Body of pancreas (tissue), 4 donors: ENCODE data around the gene PTGFR.

Experiments
- POLR2A ChIP-seq, 3 donors: fragments of 450-650 bp; IDR thresholded peaks; one replicate each; pipeline ENCODE4 v1.6.1; 2016; ENCODE audit warnings: antibody characterized with exemption in 3 of 3, mild to moderate bottlenecking in 2 of 3
- TF ChIP-seq, protein P1 (sequence below), 7 experiments: fragments of 450-650 bp in 4 of 7; fragments of 200-600 bp in 3 of 7; sonication (generic) in 3 of 7; IDR thresholded peaks; one replicate each; pipeline ENCODE4 v1.5.1; 2016 to 2019; ENCODE audit warnings: antibody characterized with exemption in 7 of 7

DNA sequence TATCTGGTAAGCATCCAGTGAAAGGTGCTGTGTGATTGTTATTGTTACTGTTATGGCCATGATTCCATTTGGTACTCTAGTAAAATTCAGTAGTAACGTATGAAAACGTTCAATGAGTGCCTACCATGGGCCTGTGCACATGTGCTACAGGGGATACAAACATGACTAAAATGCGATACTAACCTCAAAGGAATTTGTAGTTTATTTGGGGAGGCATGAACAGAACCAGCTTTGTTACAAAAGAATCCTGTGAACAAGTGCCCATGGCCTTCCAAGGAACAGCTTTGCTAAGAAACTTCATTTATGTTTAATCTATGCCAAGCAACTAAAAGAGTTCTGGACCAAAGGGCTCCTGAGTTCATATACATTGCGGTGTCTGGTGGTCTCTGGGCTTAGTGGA, 28.7 kb downstream of the PTGFR start:
- TF ChIP-seq POLR2A (IDR thresholded peaks at IDR 0.05): no peak
- TF ChIP-seq, protein P1, sequence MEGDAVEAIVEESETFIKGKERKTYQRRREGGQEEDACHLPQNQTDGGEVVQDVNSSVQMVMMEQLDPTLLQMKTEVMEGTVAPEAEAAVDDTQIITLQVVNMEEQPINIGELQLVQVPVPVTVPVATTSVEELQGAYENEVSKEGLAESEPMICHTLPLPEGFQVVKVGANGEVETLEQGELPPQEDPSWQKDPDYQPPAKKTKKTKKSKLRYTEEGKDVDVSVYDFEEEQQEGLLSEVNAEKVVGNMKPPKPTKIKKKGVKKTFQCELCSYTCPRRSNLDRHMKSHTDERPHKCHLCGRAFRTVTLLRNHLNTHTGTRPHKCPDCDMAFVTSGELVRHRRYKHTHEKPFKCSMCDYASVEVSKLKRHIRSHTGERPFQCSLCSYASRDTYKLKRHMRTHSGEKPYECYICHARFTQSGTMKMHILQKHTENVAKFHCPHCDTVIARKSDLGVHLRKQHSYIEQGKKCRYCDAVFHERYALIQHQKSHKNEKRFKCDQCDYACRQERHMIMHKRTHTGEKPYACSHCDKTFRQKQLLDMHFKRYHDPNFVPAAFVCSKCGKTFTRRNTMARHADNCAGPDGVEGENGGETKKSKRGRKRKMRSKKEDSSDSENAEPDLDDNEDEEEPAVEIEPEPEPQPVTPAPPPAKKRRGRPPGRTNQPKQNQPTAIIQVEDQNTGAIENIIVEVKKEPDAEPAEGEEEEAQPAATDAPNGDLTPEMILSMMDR (IDR thresholded peaks at IDR 0.05): no peak
